T-helper 2 cell treated with Interferon-gamma antibody and Interleukin-4, amounts not matched to agents 5 μg/mL and 100 μg/mL, for 36 hours (primary cell): ENCODE results near the gene CAMK2N1.

ENCODE experiments used
- DNase-seq: peaks from one replicate; pipeline ENCODE4 v3.0.0; 2021; ENCODE audit warnings: low spot score
- H3K27ac Mint-ChIP-seq: one replicate; pipeline ENCODE4 v1.8.0; 2021; ENCODE audit warnings: mild to moderate bottlenecking, mixed read lengths
- H3K27me3 Mint-ChIP-seq: one replicate; pipeline ENCODE4 v1.8.0; 2021; ENCODE audit warnings: low read depth, mixed read lengths
- H3K36me3 Mint-ChIP-seq: one replicate; pipeline ENCODE4 v1.8.0; 2021; ENCODE audit warnings: low read depth, mixed read lengths
- H3K4me1 Mint-ChIP-seq: one replicate; pipeline ENCODE4 v1.8.0; 2021; ENCODE audit warnings: low read depth, mixed read lengths
- H3K4me3 Mint-ChIP-seq: one replicate; pipeline ENCODE4 v1.8.0; 2022; ENCODE audit warnings: mild to moderate bottlenecking, moderate library complexity, mixed read lengths
- H3K9me3 Mint-ChIP-seq: one replicate; pipeline ENCODE4 v1.8.0; 2021; ENCODE audit warnings: mixed read lengths

CAMK2N1 gene

GRCh38 chr1:20458717-20459116, 27.3 kb downstream of the CAMK2N1 start:
- Mint-ChIP-seq H3K9me3 (no peaks in the 10 kb centered on the region), H3K27ac (no peak overlapping the region), H3K4me1 (no peaks in the 10 kb centered on the region), H3K36me3 (no peaks in the 10 kb centered on the region), H3K27me3 (peaks cover 3% of the 10 kb centered on the region), H3K4me3 (no peak overlapping the region)
- DNase-seq: no peak

- no peak for DNase-seq
- no peaks in the 10 kb centered on the region for H3K9me3 Mint-ChIP-seq
- no peaks in the 10 kb centered on the region for H3K4me1 Mint-ChIP-seq
- H3K4me3 Mint-ChIP-seq: no peak overlapping the region
- H3K27me3 Mint-ChIP-seq: peaks cover 3% of the 10 kb centered on the region
- no peak overlapping the region for H3K27ac Mint-ChIP-seq
- no peaks in the 10 kb centered on the region for H3K36me3 Mint-ChIP-seq
Observed at GRCh38 chr1:20454004-20454403, 32.0 kb downstream of the CAMK2N1 start.

GRCh38 chr1:20449735-20450311, 36.2 kb downstream of the CAMK2N1 start:
- Mint-ChIP-seq H3K4me1 (no peaks in the 10 kb centered on the region), H3K36me3 (no peaks in the 10 kb centered on the region), H3K4me3 (no peak overlapping the region), H3K9me3 (no peaks in the 10 kb centered on the region), H3K27ac (no peak overlapping the region), H3K27me3 (peaks cover 4% of the 10 kb centered on the region)
- DNase-seq: no peak

- Mint-ChIP-seq H3K4me3 (no peak overlapping the region), H3K9me3 (no peaks in the 10 kb centered on the region), H3K4me1 (no peaks in the 10 kb centered on the region), H3K36me3 (no peaks in the 10 kb centered on the region), H3K27ac (no peak overlapping the region), H3K27me3 (peaks cover 4% of the 10 kb centered on the region)
- DNase-seq: no peak
Observed at GRCh38 chr1:20448671-20449071, 37.3 kb downstream of the CAMK2N1 start.

- DNase-seq: no peak
- Mint-ChIP-seq H3K36me3 (no peaks in the 10 kb centered on the region), H3K4me3 (no peak overlapping the region), H3K27ac (no peak overlapping the region), H3K9me3 (no peaks in the 10 kb centered on the region), H3K27me3 (peaks cover 4% of the 10 kb centered on the region), H3K4me1 (no peaks in the 10 kb centered on the region)
Observed at GRCh38 chr1:20447794-20448193, 38.2 kb downstream of the CAMK2N1 start.

GRCh38 chr1:20446796-20447195, 39.2 kb downstream of the CAMK2N1 start:
- no peaks in the 10 kb centered on the region for H3K4me1 Mint-ChIP-seq
- H3K27me3 Mint-ChIP-seq: peaks cover 6% of the 10 kb centered on the region
- no peak overlapping the region for H3K4me3 Mint-ChIP-seq
- H3K36me3 Mint-ChIP-seq: no peaks in the 10 kb centered on the region
- H3K27ac Mint-ChIP-seq: no peak overlapping the region
- no peaks in the 10 kb centered on the region for H3K9me3 Mint-ChIP-seq
- no peak for DNase-seq

- Mint-ChIP-seq H3K4me1 (no peaks in the 10 kb centered on the region), H3K9me3 (no peaks in the 10 kb centered on the region), H3K4me3 (no peak overlapping the region), H3K27me3 (peaks cover 6% of the 10 kb centered on the region), H3K36me3 (no peaks in the 10 kb centered on the region), H3K27ac (no peak overlapping the region)
- no peak for DNase-seq
Observed at GRCh38 chr1:20445956-20446355, 40.1 kb downstream of the CAMK2N1 start.

GRCh38 chr1:20443703-20444586, 42.1 kb downstream of the CAMK2N1 start:
- H3K4me3 Mint-ChIP-seq: no peak overlapping the region

GRCh38 chr1:20442920-20443625, 42.9 kb downstream of the CAMK2N1 start:
- Mint-ChIP-seq H3K36me3 (no peaks in the 10 kb centered on the region), H3K27ac (no peak overlapping the region), H3K27me3 (peaks cover 4% of the 10 kb centered on the region), H3K9me3 (no peaks in the 10 kb centered on the region), H3K4me3 (no peak overlapping the region), H3K4me1 (no peaks in the 10 kb centered on the region)
- no peak for DNase-seq

More at GRCh38 chr1:20443703-20444586, 42.1 kb downstream of the CAMK2N1 start:
- peaks cover 4% of the 10 kb centered on the region for H3K27me3 Mint-ChIP-seq
- H3K4me1 Mint-ChIP-seq: no peaks in the 10 kb centered on the region
- DNase-seq: no peak
- no peaks in the 10 kb centered on the region for H3K9me3 Mint-ChIP-seq
- no peaks in the 10 kb centered on the region for H3K36me3 Mint-ChIP-seq
- H3K27ac Mint-ChIP-seq: no peak overlapping the region

GRCh38 chr1:20440785-20441200, 45.2 kb downstream of the CAMK2N1 start:
- no peaks in the 10 kb centered on the region for H3K36me3 Mint-ChIP-seq
- no peak overlapping the region for H3K27ac Mint-ChIP-seq
- no peaks in the 10 kb centered on the region for H3K4me1 Mint-ChIP-seq
- peak; percentile 16 for DNase-seq
- peaks cover 4% of the 10 kb centered on the region for H3K27me3 Mint-ChIP-seq
- H3K4me3 Mint-ChIP-seq: no peak overlapping the region
- H3K9me3 Mint-ChIP-seq: no peaks in the 10 kb centered on the region

- DNase-seq: no peak
- no peaks in the 10 kb centered on the region for H3K36me3 Mint-ChIP-seq
- H3K9me3 Mint-ChIP-seq: no peaks in the 10 kb centered on the region
- H3K27ac Mint-ChIP-seq: no peak overlapping the region
- no peak overlapping the region for H3K4me3 Mint-ChIP-seq
- H3K27me3 Mint-ChIP-seq: peaks cover 6% of the 10 kb centered on the region
- H3K4me1 Mint-ChIP-seq: no peaks in the 10 kb centered on the region
Observed at GRCh38 chr1:20439282-20439681, 46.7 kb downstream of the CAMK2N1 start.

- Mint-ChIP-seq H3K4me1 (no peaks in the 10 kb centered on the region), H3K36me3 (no peaks in the 10 kb centered on the region), H3K9me3 (no peaks in the 10 kb centered on the region), H3K27me3 (peaks cover 5% of the 10 kb centered on the region), H3K4me3 (no peak overlapping the region), H3K27ac (no peak overlapping the region)
- no peak for DNase-seq
Observed at GRCh38 chr1:20437640-20438039, 48.4 kb downstream of the CAMK2N1 start.

GRCh38 chr1:20432891-20433290, 53.1 kb downstream of the CAMK2N1 start:
- no peak for DNase-seq
- no peak overlapping the region for H3K27ac Mint-ChIP-seq
- H3K4me3 Mint-ChIP-seq: no peak overlapping the region
- no peaks in the 10 kb centered on the region for H3K9me3 Mint-ChIP-seq
- H3K36me3 Mint-ChIP-seq: no peaks in the 10 kb centered on the region
- H3K4me1 Mint-ChIP-seq: peaks cover 1% of the 10 kb centered on the region
- peaks cover 13% of the 10 kb centered on the region for H3K27me3 Mint-ChIP-seq
